Activated naive CD4-positive, alpha-beta T cell treated with anti-CD3 and anti-CD28 coated beads, Interleukin-2, amount 50 U/mL, for 72 hours (primary cell): Measurements from ENCODE around the gene ABLIM1. TPM values are rescaled to one million over a fixed set of nuclear protein-coding genes. Genes with fewer than 3 reads are reported as not detected.

Experiments
- ATAC-seq, 2 donors: fragments of 150-1000 bp; cut with Tn5 transposase; 2 replicates each; pipeline ENCODE4 v1.10.0; 2021; ENCODE audit warnings: mild to moderate bottlenecking in 2 of 2, moderate library complexity in 2 of 2
- DNase-seq, 2 donors: peaks; one replicate each; pipeline ENCODE4 v3.0.0; 2021 to 2022; ENCODE audit warnings: low spot score in 2 of 2
- H3K27ac Mint-ChIP-seq, 2 donors: one replicate each; pipeline ENCODE4 v1.8.0; 2022; ENCODE audit warnings: mild to moderate bottlenecking in 2 of 2, mixed read lengths in 2 of 2
- H3K36me3 Mint-ChIP-seq, 2 donors: one replicate each; pipeline ENCODE4 v1.8.0; 2022; ENCODE audit warnings: mixed read lengths in 2 of 2
- H3K9me3 Mint-ChIP-seq, 2 donors: one replicate each; pipeline ENCODE4 v1.8.0; 2022; ENCODE audit warnings: mixed read lengths in 2 of 2
- total RNA-seq, 2 donors: library from RNA; stranded (reverse); gene quantifications; one replicate each; pipeline ENCODE4 v1.2.3, GENCODE V29; 2022

The ABLIM1 gene
- total RNA-seq, 2 donors from 2014 or later: 155 to 190 TPM

- Mint-ChIP-seq H3K36me3 (peaks cover 12 to 36% of the 10 kb centered on the region in 2 donors), H3K27ac (peak overlapping the region; percentile 92 to 97), H3K9me3 (peaks cover 6 to 7% of the 10 kb centered on the region in 2 donors)
- ATAC-seq (peak; percentile 75 to 76), DNase-seq (no peak)
Observed at GRCh38 chr10:114492351-114493037, 165.6 kb downstream of the ABLIM1 start.

- peaks cover 6 to 7% of the 10 kb centered on the region in 2 donors for H3K9me3 Mint-ChIP-seq
- H3K27ac Mint-ChIP-seq: peak overlapping the region; percentile 92 to 97
- DNase-seq (no peak), ATAC-seq (no peak)
- peaks cover 12 to 38% of the 10 kb centered on the region in 2 donors for H3K36me3 Mint-ChIP-seq
Observed at GRCh38 chr10:114491933-114492332, 166.1 kb downstream of the ABLIM1 start.

GRCh38 chr10:114491419-114491818, 166.7 kb downstream of the ABLIM1 start:
- ATAC-seq (no peak), DNase-seq (no peak)
- Mint-ChIP-seq H3K27ac (peak overlapping the region; percentile 34 to 97), H3K36me3 (peaks cover 12 to 43% of the 10 kb centered on the region in 2 donors), H3K9me3 (peaks cover 6 to 7% of the 10 kb centered on the region in 2 donors)

GRCh38 chr10:114489521-114490310, 168.4 kb downstream of the ABLIM1 start:
- peaks cover 16 to 44% of the 10 kb centered on the region in 2 donors for H3K36me3 Mint-ChIP-seq
- DNase-seq: no peak
- ATAC-seq: no peak
- peak overlapping the region in 1 of 2 donors; percentile 7 for H3K27ac Mint-ChIP-seq
- H3K9me3 Mint-ChIP-seq: no peaks in the 10 kb centered on the region

- no peak for DNase-seq
- Mint-ChIP-seq H3K36me3 (peaks cover 23 to 54% of the 10 kb centered on the region in 2 donors), H3K9me3 (no peaks in the 10 kb centered on the region), H3K27ac (peak overlapping the region; percentile 49 to 90)
- peak in 1 of 2 donors; percentile 12 for ATAC-seq
Observed at GRCh38 chr10:114487815-114488536, 170.1 kb downstream of the ABLIM1 start.

- DNase-seq (no peak), ATAC-seq (peak; percentile 70 to 83)
- Mint-ChIP-seq H3K27ac (peak overlapping the region; percentile 49 to 90), H3K9me3 (no peaks in the 10 kb centered on the region), H3K36me3 (peaks cover 19 to 53% of the 10 kb centered on the region in 2 donors)
Observed at GRCh38 chr10:114486938-114487814, 170.9 kb downstream of the ABLIM1 start.

- DNase-seq (no peak), ATAC-seq (no peak)
- H3K9me3 Mint-ChIP-seq: no peaks in the 10 kb centered on the region
- peaks cover 23 to 50% of the 10 kb centered on the region in 2 donors for H3K36me3 Mint-ChIP-seq
- H3K27ac Mint-ChIP-seq: peak overlapping the region; percentile 54 to 60
Observed at GRCh38 chr10:114485696-114486400, 172.2 kb downstream of the ABLIM1 start.

GRCh38 chr10:114483575-114483974, 174.5 kb downstream of the ABLIM1 start:
- H3K27ac Mint-ChIP-seq: peak overlapping the region; percentile 74 to 80
- DNase-seq (no peak), ATAC-seq (no peak)
- peaks cover 23 to 60% of the 10 kb centered on the region in 2 donors for H3K36me3 Mint-ChIP-seq
- no peaks in the 10 kb centered on the region for H3K9me3 Mint-ChIP-seq

GRCh38 chr10:114482480-114483304, 175.4 kb downstream of the ABLIM1 start:
- H3K9me3 Mint-ChIP-seq: no peaks in the 10 kb centered on the region
- peaks cover 23 to 64% of the 10 kb centered on the region in 2 donors for H3K36me3 Mint-ChIP-seq
- no peak for ATAC-seq
- H3K27ac Mint-ChIP-seq: no peak overlapping the region
- no peak for DNase-seq

- DNase-seq: no peak
- H3K27ac Mint-ChIP-seq: peak overlapping the region in 1 of 2 donors; percentile 69
- ATAC-seq: no peak
- peaks cover 23 to 56% of the 10 kb centered on the region in 2 donors for H3K36me3 Mint-ChIP-seq
- H3K9me3 Mint-ChIP-seq: no peaks in the 10 kb centered on the region
Observed at GRCh38 chr10:114481055-114481454, 177.0 kb downstream of the ABLIM1 start.

- peaks cover 13 to 43% of the 10 kb centered on the region in 2 donors for H3K36me3 Mint-ChIP-seq
- DNase-seq: no peak
- H3K27ac Mint-ChIP-seq: peak overlapping the region in 1 of 2 donors; percentile 69
Observed at GRCh38 chr10:114479836-114480235, 178.2 kb downstream of the ABLIM1 start.

GRCh38 chr10:114479307-114479706, 178.8 kb downstream of the ABLIM1 start:
- Mint-ChIP-seq H3K36me3 (peaks cover 9 to 38% of the 10 kb centered on the region in 2 donors), H3K9me3 (no peaks in the 10 kb centered on the region), H3K27ac (peak overlapping the region in 1 of 2 donors; percentile 69)
- no peak for ATAC-seq
- DNase-seq: no peak

More at GRCh38 chr10:114479836-114480235, 178.2 kb downstream of the ABLIM1 start:
- peak in 1 of 2 donors; percentile 43 for ATAC-seq
- no peaks in the 10 kb centered on the region for H3K9me3 Mint-ChIP-seq

GRCh38 chr10:114478281-114478680, 179.8 kb downstream of the ABLIM1 start:
- DNase-seq: no peak

GRCh38 chr10:114477285-114477684, 180.8 kb downstream of the ABLIM1 start:
- no peak for ATAC-seq
- Mint-ChIP-seq H3K36me3 (peaks cover 5 to 27% of the 10 kb centered on the region in 2 donors), H3K9me3 (no peaks in the 10 kb centered on the region), H3K27ac (peak overlapping the region in 1 of 2 donors; percentile 6)
- no peak for DNase-seq

More at GRCh38 chr10:114478281-114478680, 179.8 kb downstream of the ABLIM1 start:
- ATAC-seq: no peak
- Mint-ChIP-seq H3K27ac (peak overlapping the region in 1 of 2 donors; percentile 36), H3K36me3 (peaks cover 5 to 28% of the 10 kb centered on the region in 2 donors), H3K9me3 (no peaks in the 10 kb centered on the region)
